GM10248 (cell line): Measurements from ENCODE around the gene PWWP2B.

Experiments
- CTCF ChIA-PET: fragments of 300-600 bp; sonication (Branson Sonifier 250); formaldehyde crosslinking; extraction: SDS; loops from one replicate; lab custom pipeline; 2021; ENCODE audit warnings: antibody characterized with exemption; lab: Yijun Ruan, JAX
- POLR2A ChIA-PET: fragments of 350-650 bp; sonication (Branson Sonifier 250); formaldehyde crosslinking; extraction: SDS; loops from one replicate; lab custom pipeline; 2020; ENCODE audit warnings: antibody characterized with exemption; lab: Yijun Ruan, JAX
- DNase-seq: peaks from one replicate; pipeline ENCODE4 v3.0.0; 2012; ENCODE audit errors: extremely low spot score
- CTCF ChIP-seq: IDR thresholded peaks from 2 replicates; pipeline ENCODE4 v1.5.1; 2012; ENCODE audit warnings: mild to moderate bottlenecking, low read depth; ENCODE audit errors: extremely low read depth, missing control alignments, control extremely low read depth

PWWP2B gene

GRCh38 chr10:132443983-132444876, 47.2 kb downstream of the PWWP2B start:
- POLR2A ChIA-PET: no interaction called here
- DNase-seq: no peak
- TF ChIP-seq CTCF: no peak
- CTCF ChIA-PET: interaction anchor here (0.8 to 1.2 kb wide), 2 partner anchors 10 to 11 kb away, joined by 3 read pairs; no protein-coding TSS in a partner anchor

- CTCF ChIA-PET: interaction anchor here (1.2 kb wide), 1 partner anchor 9 kb away, joined by 3 read pairs; no protein-coding TSS in a partner anchor
- no peak for DNase-seq
- TF ChIP-seq CTCF: no peak
- POLR2A ChIA-PET: no interaction called here
Measured at GRCh38 chr10:132444877-132445351, 47.9 kb downstream of the PWWP2B start.

DNA sequence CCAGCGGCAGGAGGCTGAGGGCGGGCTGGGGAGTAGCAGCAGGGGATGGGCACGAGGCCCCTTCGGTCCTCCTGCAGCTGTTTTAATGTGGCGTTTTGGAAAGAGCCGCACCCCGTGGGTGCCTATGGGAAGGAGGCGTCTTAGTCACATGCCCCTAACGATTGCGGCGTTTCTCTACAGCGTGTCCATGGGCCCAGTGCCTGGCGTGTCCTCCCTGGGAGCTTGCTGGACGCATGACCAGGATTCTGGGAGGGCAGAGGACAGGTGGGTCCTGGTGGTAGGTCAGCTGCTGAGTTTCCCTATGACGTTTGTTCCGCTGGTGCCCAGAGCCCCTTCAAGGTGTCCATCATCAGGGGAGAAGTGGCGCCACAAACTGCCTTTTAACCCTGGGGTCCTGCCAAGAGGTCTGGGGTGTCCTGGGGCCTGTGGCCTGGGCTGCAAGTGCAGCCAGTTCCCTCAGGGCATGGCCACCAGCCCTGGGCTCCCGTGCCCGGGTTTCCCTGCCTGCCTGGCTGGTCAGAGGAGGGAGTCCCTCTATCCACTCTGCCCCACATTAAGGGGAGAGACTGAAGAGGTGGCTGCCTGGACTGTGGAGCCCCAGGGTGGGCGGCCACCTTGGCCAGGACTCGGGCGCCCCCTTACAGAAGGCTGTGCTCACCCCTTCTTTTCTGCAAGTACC, 48.7 kb downstream of the PWWP2B start:
- TF ChIP-seq CTCF: no peak
- ChIA-PET POLR2A (no interaction called here), CTCF (interaction anchor here (1.2 kb wide), 1 partner anchor 8 kb away, joined by 3 read pairs; no protein-coding TSS in a partner anchor)
- no peak for DNase-seq

DNA sequence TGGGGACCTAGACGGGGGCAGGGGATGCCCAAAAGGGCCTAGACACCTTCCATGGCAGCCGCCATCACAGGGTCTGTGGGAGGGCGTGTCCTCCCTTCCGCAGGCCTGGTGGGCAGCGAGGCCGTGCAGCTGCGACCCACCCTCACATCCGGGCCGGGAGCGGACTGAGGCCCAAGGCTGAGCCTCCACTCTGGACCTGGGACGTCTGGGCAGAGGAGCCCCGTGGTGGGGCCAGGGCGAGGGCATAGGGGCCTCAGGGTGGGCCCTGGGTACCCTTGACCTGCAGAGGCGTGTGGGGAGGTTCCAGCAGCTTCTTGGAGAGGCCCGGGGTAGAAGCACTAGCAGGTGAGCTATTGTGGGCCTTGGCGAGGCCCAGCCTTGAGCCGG, 49.2 kb downstream of the PWWP2B start:
- CTCF ChIA-PET: interaction anchor here (1.2 to 1.3 kb wide), 2 partner anchors 9 to 12 kb away, joined by 3 read pairs; no protein-coding TSS in a partner anchor
- no peak for DNase-seq
- TF ChIP-seq CTCF: no peak
- POLR2A ChIA-PET: no interaction called here

- CTCF ChIA-PET: interaction anchor here (1.0 to 1.3 kb wide), 3 partner anchors 8 to 12 kb away, joined by 3 read pairs; no protein-coding TSS in a partner anchor
- DNase-seq: peak; percentile 59
- POLR2A ChIA-PET: interaction anchor here (0.6 kb wide), 1 partner anchor 146 kb away, joined by 6 read pairs; no protein-coding TSS in a partner anchor
- TF ChIP-seq CTCF: peak; percentile 19
Measured at GRCh38 chr10:132446661-132447445, 49.9 kb downstream of the PWWP2B start.
